Neutrophil (primary cell): ENCODE data around the gene BRCA2.

Source experiments
- H3K27ac ChIP-seq: fragments of 200-600 bp; sonication (generic); 2 replicates; pipeline ENCODE4 v1.5.1; 2016; ENCODE audit warnings: mild to moderate bottlenecking, moderate library complexity
- H3K27me3 ChIP-seq: fragments of 200-600 bp; sonication (generic); 2 replicates; pipeline ENCODE4 v1.6.0; 2016; ENCODE audit warnings: mild to moderate bottlenecking
- H3K36me3 ChIP-seq: fragments of 200-600 bp; sonication (generic); 2 replicates; pipeline ENCODE4 v1.5.1; 2017
- H3K4me1 ChIP-seq, 2 experiments: fragments of 200-600 bp in 1 of 2; sonication (generic) in 1 of 2; 1 replicate in 1 of 2; 2 replicates in 1 of 2; pipeline versions ENCODE4 v1.5.1 to v1.6.1; 2013 to 2016; ENCODE audit warnings: low read depth in 1 of 2, low read length in 1 of 2, mild to moderate bottlenecking in 1 of 2, moderate library complexity in 1 of 2; ENCODE audit not compliant: control insufficient read depth in 1 of 2, insufficient read depth in 1 of 2
- H3K4me3 ChIP-seq, 2 experiments: fragments of 200-600 bp in 1 of 2; sonication (generic) in 1 of 2; 1 replicate in 1 of 2; 2 replicates in 1 of 2; pipeline ENCODE4 v1.5.1; 2013 to 2016; ENCODE audit warnings: low read depth in 1 of 2, low read length in 1 of 2, mild to moderate bottlenecking in 1 of 2, moderate library complexity in 1 of 2
- H3K9me3 ChIP-seq: fragments of 200-600 bp; sonication (generic); 2 replicates; pipeline ENCODE4 v1.5.1; 2016
- CTCF ChIP-seq: fragments of 200-600 bp; sonication (generic); IDR thresholded peaks from 2 replicates; pipeline ENCODE4 v1.5.1; 2016; ENCODE audit warnings: antibody characterized with exemption

The BRCA2 gene

GRCh38 chr13:32408296-32409000 lies 93.1 kb downstream of the BRCA2 start:
- no peaks in the 10 kb centered on the region for H3K27me3 ChIP-seq
- peaks cover 3 to 7% of the 10 kb centered on the region in 2 experiments for H3K4me1 ChIP-seq
- no peaks in the 10 kb centered on the region for H3K9me3 ChIP-seq
- no peaks in the 10 kb centered on the region for H3K36me3 ChIP-seq
- TF ChIP-seq CTCF: no peak
- no peak overlapping the region for H3K4me3 ChIP-seq
- H3K27ac ChIP-seq: no peak overlapping the region

- H3K4me3 ChIP-seq: no peak overlapping the region
- H3K36me3 ChIP-seq: no peaks in the 10 kb centered on the region
- no peaks in the 10 kb centered on the region for H3K9me3 ChIP-seq
- no peak for TF ChIP-seq CTCF
- H3K4me1 ChIP-seq: peaks cover 3 to 7% of the 10 kb centered on the region in 2 experiments
- no peaks in the 10 kb centered on the region for H3K27me3 ChIP-seq
- no peak overlapping the region for H3K27ac ChIP-seq
These were observed 93.6 kb downstream of the BRCA2 start for GRCh38 chr13:32409001-32409313.

- TF ChIP-seq CTCF: no peak
- Histone ChIP-seq H3K4me1 (peaks cover 3 to 7% of the 10 kb centered on the region in 2 experiments), H3K9me3 (no peaks in the 10 kb centered on the region), H3K27me3 (no peaks in the 10 kb centered on the region), H3K27ac (no peak overlapping the region), H3K4me3 (no peak overlapping the region), H3K36me3 (no peaks in the 10 kb centered on the region)
These were observed 94.5 kb downstream of the BRCA2 start for GRCh38 chr13:32409561-32410421.

DNA sequence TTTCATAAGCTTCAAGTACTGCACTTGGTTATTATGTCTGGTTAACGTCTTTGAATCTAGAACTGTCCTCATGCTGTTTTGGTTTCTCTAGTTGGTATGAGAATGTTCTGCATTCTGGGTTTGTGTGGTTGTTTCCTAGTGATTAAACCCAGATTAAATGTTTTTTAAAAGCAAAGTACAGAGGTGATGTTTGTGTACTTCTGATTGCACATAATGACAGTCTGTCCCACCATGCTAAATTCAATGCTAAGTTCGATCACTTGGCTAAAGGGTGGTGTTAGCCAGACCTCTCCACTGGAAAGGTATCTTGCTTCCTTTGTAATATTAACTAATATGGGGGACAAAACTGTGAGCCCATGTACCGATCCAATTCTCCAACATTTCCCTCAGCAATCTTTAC lies 98.0 kb downstream of the BRCA2 start:
- H3K27ac ChIP-seq: no peak overlapping the region
- no peak overlapping the region for H3K4me3 ChIP-seq
- H3K4me1 ChIP-seq: peaks cover 8 to 12% of the 10 kb centered on the region in 2 experiments
- no peak for TF ChIP-seq CTCF
- no peaks in the 10 kb centered on the region for H3K36me3 ChIP-seq
- no peaks in the 10 kb centered on the region for H3K9me3 ChIP-seq
- no peaks in the 10 kb centered on the region for H3K27me3 ChIP-seq

GRCh38 chr13:32414580-32414979 lies 99.3 kb downstream of the BRCA2 start:
- Histone ChIP-seq H3K4me3 (no peak overlapping the region), H3K36me3 (no peaks in the 10 kb centered on the region), H3K4me1 (peaks cover 6 to 7% of the 10 kb centered on the region in 2 experiments), H3K9me3 (peaks cover 2% of the 10 kb centered on the region), H3K27me3 (no peaks in the 10 kb centered on the region), H3K27ac (no peak overlapping the region)
- no peak for TF ChIP-seq CTCF
